PFSK-1 (cell line): Measurements from ENCODE around the gene C9orf85.

Experiments
- REST ChIP-seq, 2 experiments: IDR thresholded peaks; 2 replicates each; pipeline versions ENCODE4 v1.6.1 to v1.8.0; 2011 to 2012; ENCODE audit warnings: low read depth in 2 of 2, low read length in 2 of 2, control low read depth in 1 of 2, inconsistent platforms in 1 of 2, mild to moderate bottlenecking in 1 of 2, moderate library complexity in 1 of 2; ENCODE audit not compliant: insufficient read depth in 1 of 2
- TAF1 ChIP-seq: IDR thresholded peaks from 2 replicates; pipeline ENCODE4 v1.6.1; 2012; ENCODE audit warnings: low read length, control low read depth, borderline replicate concordance; ENCODE audit not compliant: insufficient read depth

- TF ChIP-seq TAF1 (no peak), REST (IDR thresholded peaks at IDR 0.05; ENCODE audit: insufficient read depth in 1 of 2, low read depth in 2 of 2, low read length in 2 of 2) (no peak)
These were observed 19.7 kb downstream of the C9orf85 start for GRCh38 chr9:71931166-71931565.
